Mesothelial cell of epicardium (in vitro differentiated cells): Measurements from ENCODE around the gene CACNA1B. TPM values are rescaled to one million over a fixed set of nuclear protein-coding genes. Genes with fewer than 3 reads are reported as not detected.

Experiments used
- DNase-seq, 2 experiments: peaks; one replicate each; pipeline ENCODE4 v3.0.0; 2021; ENCODE audit warnings: low spot score in 2 of 2; ENCODE audit not compliant: unreplicated experiment in 2 of 2
- H3K27ac Mint-ChIP-seq: 2 replicates; pipeline ENCODE4 v1.8.0; 2021; ENCODE audit warnings: mixed read lengths
- H3K27me3 Mint-ChIP-seq: 2 replicates; pipeline ENCODE4 v1.8.0; 2021; ENCODE audit warnings: low read depth, mixed read lengths
- H3K36me3 Mint-ChIP-seq: 2 replicates; pipeline ENCODE4 v1.8.0; 2021; ENCODE audit warnings: mixed read lengths
- H3K4me1 Mint-ChIP-seq: 2 replicates; pipeline ENCODE4 v1.8.0; 2021; ENCODE audit warnings: mixed read lengths
- H3K4me3 Mint-ChIP-seq: 2 replicates; pipeline ENCODE4 v1.8.0; 2021; ENCODE audit warnings: mild to moderate bottlenecking, moderate library complexity, mixed read lengths
- H3K9me3 Mint-ChIP-seq: 2 replicates; pipeline ENCODE4 v1.8.0; 2021; ENCODE audit warnings: mixed read lengths
- CTCF ChIP-seq: fragments of 200-600 bp; sonication (generic); IDR thresholded peaks from one replicate; pipeline ENCODE4 v1.5.0; 2021; ENCODE audit warnings: antibody characterized with exemption; ENCODE audit not compliant: unreplicated experiment
- total RNA-seq: library from RNA; stranded (reverse); gene quantifications from 3 replicates; pipeline ENCODE4 v1.2.1, GENCODE V29; 2021

The CACNA1B gene
- total RNA-seq, 1 donor from 2014 or later = 0.87 TPM

GRCh38 chr9:137919095-137919465 lies 41.5 kb downstream of the CACNA1B start:
- no peak for TF ChIP-seq CTCF
- Mint-ChIP-seq H3K4me1 (peaks cover 14% of the 10 kb centered on the region), H3K9me3 (peaks cover 19% of the 10 kb centered on the region), H3K4me3 (no peak overlapping the region), H3K36me3 (no peaks in the 10 kb centered on the region), H3K27ac (peak overlapping the region; percentile 69), H3K27me3 (no peaks in the 10 kb centered on the region)
- no peak for DNase-seq

GRCh38 chr9:137919649-137920141 lies 42.1 kb downstream of the CACNA1B start:
- H3K27me3 Mint-ChIP-seq = no peaks in the 10 kb centered on the region
- H3K4me3 Mint-ChIP-seq = no peak overlapping the region
- H3K9me3 Mint-ChIP-seq = peaks cover 22% of the 10 kb centered on the region
- peaks cover 14% of the 10 kb centered on the region for H3K4me1 Mint-ChIP-seq
- no peak for TF ChIP-seq CTCF
- no peak for DNase-seq
- H3K27ac Mint-ChIP-seq = peak overlapping the region; percentile 14
- no peaks in the 10 kb centered on the region for H3K36me3 Mint-ChIP-seq

GRCh38 chr9:137920753-137921152 lies 43.2 kb downstream of the CACNA1B start:
- TF ChIP-seq CTCF = no peak
- Mint-ChIP-seq H3K27me3 (no peaks in the 10 kb centered on the region), H3K36me3 (no peaks in the 10 kb centered on the region), H3K27ac (no peak overlapping the region), H3K4me1 (peaks cover 12% of the 10 kb centered on the region), H3K9me3 (peaks cover 22% of the 10 kb centered on the region), H3K4me3 (no peak overlapping the region)
- no peak for DNase-seq

GRCh38 chr9:137924169-137924568 lies 46.6 kb downstream of the CACNA1B start:
- Mint-ChIP-seq H3K4me1 (peaks cover 4% of the 10 kb centered on the region), H3K36me3 (no peaks in the 10 kb centered on the region), H3K4me3 (no peak overlapping the region), H3K27me3 (no peaks in the 10 kb centered on the region), H3K9me3 (peaks cover 37% of the 10 kb centered on the region), H3K27ac (no peak overlapping the region)
- TF ChIP-seq CTCF = no peak
- DNase-seq = no peak

GRCh38 chr9:137924761-137925369 lies 47.3 kb downstream of the CACNA1B start:
- Mint-ChIP-seq H3K4me1 (no peaks in the 10 kb centered on the region), H3K36me3 (no peaks in the 10 kb centered on the region), H3K4me3 (no peak overlapping the region), H3K27ac (no peak overlapping the region), H3K27me3 (no peaks in the 10 kb centered on the region), H3K9me3 (peaks cover 37% of the 10 kb centered on the region)
- no peak for TF ChIP-seq CTCF
- DNase-seq = no peak

GRCh38 chr9:137943655-137944054 lies 66.1 kb downstream of the CACNA1B start:
- peaks cover 66% of the 10 kb centered on the region for H3K9me3 Mint-ChIP-seq
- no peak for TF ChIP-seq CTCF
- no peaks in the 10 kb centered on the region for H3K27me3 Mint-ChIP-seq
- no peak overlapping the region for H3K27ac Mint-ChIP-seq
- H3K36me3 Mint-ChIP-seq = peaks cover 5% of the 10 kb centered on the region
- no peak for DNase-seq
- H3K4me3 Mint-ChIP-seq = no peak overlapping the region
- no peaks in the 10 kb centered on the region for H3K4me1 Mint-ChIP-seq
